ENCODE data around the gene BEX3.

Gene BEX3

DNA sequence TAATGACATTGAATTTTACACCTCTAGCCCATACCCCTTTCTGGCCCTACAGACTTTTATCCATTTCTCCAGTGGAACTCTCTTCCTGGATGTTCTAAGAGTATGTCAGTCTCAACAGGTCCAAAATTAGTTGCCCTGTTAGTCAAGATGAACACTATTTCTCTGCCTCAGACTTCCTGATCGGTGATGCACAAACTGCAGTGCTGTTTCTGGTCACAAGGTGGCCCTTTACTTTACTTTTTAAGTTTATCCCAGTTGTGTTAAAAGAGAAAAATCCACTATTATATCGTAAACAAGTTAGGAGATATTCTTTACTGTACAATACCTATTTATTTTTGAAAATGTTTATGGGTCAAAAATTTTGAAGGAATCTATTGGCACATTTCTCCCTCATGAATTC, 33.2 kb upstream of the BEX3 start:
- no peak for ATAC-seq (ENCODE audit: low read depth)
- Histone ChIP-seq H3K27ac (ENCODE audit: poor library complexity, severe bottlenecking) (no peak overlapping the region), H3K36me3 (ENCODE audit: low read depth) (no peaks in the 10 kb centered on the region), H3K27me3 (ENCODE audit: insufficient read depth, poor library complexity, severe bottlenecking) (no peaks in the 10 kb centered on the region), H3K9me3 (ENCODE audit: severe bottlenecking) (no peaks in the 10 kb centered on the region), H3K4me1 (ENCODE audit: insufficient read depth, poor library complexity, severe bottlenecking) (no peaks in the 10 kb centered on the region), H3K4me3 (ENCODE audit: severe bottlenecking) (no peak overlapping the region)
- no peak for DNase-seq (ENCODE audit: low spot score)
- TF ChIP-seq, protein P1, sequence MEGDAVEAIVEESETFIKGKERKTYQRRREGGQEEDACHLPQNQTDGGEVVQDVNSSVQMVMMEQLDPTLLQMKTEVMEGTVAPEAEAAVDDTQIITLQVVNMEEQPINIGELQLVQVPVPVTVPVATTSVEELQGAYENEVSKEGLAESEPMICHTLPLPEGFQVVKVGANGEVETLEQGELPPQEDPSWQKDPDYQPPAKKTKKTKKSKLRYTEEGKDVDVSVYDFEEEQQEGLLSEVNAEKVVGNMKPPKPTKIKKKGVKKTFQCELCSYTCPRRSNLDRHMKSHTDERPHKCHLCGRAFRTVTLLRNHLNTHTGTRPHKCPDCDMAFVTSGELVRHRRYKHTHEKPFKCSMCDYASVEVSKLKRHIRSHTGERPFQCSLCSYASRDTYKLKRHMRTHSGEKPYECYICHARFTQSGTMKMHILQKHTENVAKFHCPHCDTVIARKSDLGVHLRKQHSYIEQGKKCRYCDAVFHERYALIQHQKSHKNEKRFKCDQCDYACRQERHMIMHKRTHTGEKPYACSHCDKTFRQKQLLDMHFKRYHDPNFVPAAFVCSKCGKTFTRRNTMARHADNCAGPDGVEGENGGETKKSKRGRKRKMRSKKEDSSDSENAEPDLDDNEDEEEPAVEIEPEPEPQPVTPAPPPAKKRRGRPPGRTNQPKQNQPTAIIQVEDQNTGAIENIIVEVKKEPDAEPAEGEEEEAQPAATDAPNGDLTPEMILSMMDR (IDR thresholded peaks at IDR 0.05; ENCODE audit: poor library complexity, severe bottlenecking): peak; percentile 64

GRCh38 chrX:103344606-103345005, 31.7 kb upstream of the BEX3 start:
- no peak overlapping the region for H3K27ac ChIP-seq (ENCODE audit: poor library complexity, severe bottlenecking)
- no peaks in the 10 kb centered on the region for H3K4me1 ChIP-seq (ENCODE audit: insufficient read depth, poor library complexity, severe bottlenecking)
- H3K4me3 ChIP-seq (ENCODE audit: severe bottlenecking): no peak overlapping the region
- H3K27me3 ChIP-seq (ENCODE audit: insufficient read depth, poor library complexity, severe bottlenecking): no peaks in the 10 kb centered on the region
- TF ChIP-seq, protein P1 (IDR thresholded peaks at IDR 0.05; ENCODE audit: poor library complexity, severe bottlenecking): no peak
- H3K36me3 ChIP-seq (ENCODE audit: low read depth): no peaks in the 10 kb centered on the region
- no peak for DNase-seq (ENCODE audit: low spot score)
- no peak for ATAC-seq (ENCODE audit: low read depth)
- no peaks in the 10 kb centered on the region for H3K9me3 ChIP-seq (ENCODE audit: severe bottlenecking)

DNA sequence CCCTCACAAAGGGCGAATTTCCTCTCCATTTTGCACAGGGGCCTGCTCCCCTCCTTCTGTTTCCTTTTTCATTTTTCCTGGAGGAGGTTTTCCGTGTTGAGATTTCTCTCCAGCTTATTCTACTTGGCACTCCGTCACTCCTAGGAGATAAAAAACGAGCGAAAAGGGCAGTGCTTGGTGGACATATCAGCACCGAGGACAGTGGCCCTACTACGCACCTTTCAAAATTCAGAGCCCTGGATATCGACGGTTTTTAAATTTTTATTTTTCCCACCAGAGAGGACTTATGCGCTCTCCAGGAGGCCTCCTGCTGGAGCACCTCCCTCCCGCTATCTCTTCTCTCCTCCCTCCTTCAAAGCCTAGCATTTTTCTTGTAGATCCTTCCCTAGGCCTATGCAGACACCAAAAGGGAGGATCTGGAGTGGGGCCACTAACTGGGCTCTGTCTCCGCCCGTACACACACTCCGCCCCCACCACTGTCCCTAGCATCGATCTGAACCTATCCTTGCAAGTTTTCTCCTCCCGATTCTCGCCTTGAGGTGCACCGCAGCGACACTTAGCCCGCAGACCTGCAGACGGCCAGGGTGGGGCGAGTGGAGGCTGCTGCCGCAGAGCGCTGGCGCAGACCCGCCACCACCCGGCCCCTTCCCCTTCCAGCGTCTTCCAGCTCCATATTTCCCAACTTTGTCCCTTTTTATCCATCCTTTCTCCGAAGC, 28.5 kb upstream of the BEX3 start:
- TF ChIP-seq, protein P1 (IDR thresholded peaks at IDR 0.05; ENCODE audit: poor library complexity, severe bottlenecking): no peak
- DNase-seq (ENCODE audit: low spot score): no peak
- no peaks in the 10 kb centered on the region for H3K4me1 ChIP-seq (ENCODE audit: insufficient read depth, poor library complexity, severe bottlenecking)
- no peaks in the 10 kb centered on the region for H3K36me3 ChIP-seq (ENCODE audit: low read depth)
- H3K4me3 ChIP-seq (ENCODE audit: severe bottlenecking): no peak overlapping the region
- H3K9me3 ChIP-seq (ENCODE audit: severe bottlenecking): no peaks in the 10 kb centered on the region
- H3K27ac ChIP-seq (ENCODE audit: poor library complexity, severe bottlenecking): no peak overlapping the region
- H3K27me3 ChIP-seq (ENCODE audit: insufficient read depth, poor library complexity, severe bottlenecking): no peaks in the 10 kb centered on the region
- ATAC-seq (ENCODE audit: low read depth): no peak

DNA sequence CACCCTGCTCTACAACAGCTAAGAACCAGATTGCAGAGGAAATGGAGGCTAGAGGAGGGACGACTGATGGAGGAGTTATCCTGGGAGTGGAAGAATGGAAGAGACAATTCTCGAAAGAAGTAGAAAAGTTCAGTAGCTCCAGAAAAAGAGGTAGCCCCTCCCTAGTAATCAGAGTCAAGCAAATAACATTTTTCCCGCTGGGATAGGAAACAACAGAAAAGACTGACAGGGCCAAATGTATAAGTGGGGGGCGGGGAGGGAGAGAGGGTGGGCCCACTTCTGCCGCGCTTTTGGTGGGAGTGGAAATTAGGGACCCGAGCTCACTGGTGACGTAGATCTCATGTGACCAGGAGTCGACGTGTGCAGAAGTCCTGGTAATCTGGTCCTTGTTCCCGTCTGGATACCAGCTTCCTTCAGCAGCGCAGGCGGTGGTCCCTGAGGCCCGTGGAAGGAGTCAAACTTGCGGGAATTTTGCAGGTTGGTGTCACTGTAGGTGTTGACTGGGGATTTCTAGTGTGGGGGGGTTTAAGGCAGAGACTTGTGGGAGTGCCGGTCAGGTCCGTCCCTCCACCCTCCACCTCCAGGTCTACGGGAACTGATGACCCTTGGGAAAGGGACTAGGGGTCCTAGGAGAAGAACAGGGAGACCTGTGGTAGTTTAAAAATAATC, 20.1 kb upstream of the BEX3 start, which contains the start of gene TCEAL9:
TCEAL9 (plus strand) TSS at position 377 of the 669 bp plus-strand sequence. CDS start 1,179 bp downstream, outside the sequence.
- Histone ChIP-seq H3K27me3 (ENCODE audit: insufficient read depth, poor library complexity, severe bottlenecking) (no peaks in the 10 kb centered on the region), H3K27ac (ENCODE audit: poor library complexity, severe bottlenecking) (peak within 1 kb of the TSS; percentile 56), H3K9me3 (ENCODE audit: severe bottlenecking) (no peaks in the 10 kb centered on the region), H3K36me3 (ENCODE audit: low read depth) (peaks cover 7% of the 10 kb centered on the region; the same call in 1 of the 2 replicates), H3K4me3 (ENCODE audit: severe bottlenecking) (peak within 1 kb of the TSS; percentile 70), H3K4me1 (ENCODE audit: insufficient read depth, poor library complexity, severe bottlenecking) (no peaks in the 10 kb centered on the region)
- peak; percentile 69; the same call in 2 of the 3 replicates for ATAC-seq (ENCODE audit: low read depth)
- DNase-seq (ENCODE audit: low spot score): no peak
- TF ChIP-seq, protein P1 (IDR thresholded peaks at IDR 0.05; ENCODE audit: poor library complexity, severe bottlenecking): no peak

All from RWPE2 (cell line).